PC-9 (cell line): Measurements from ENCODE around the gene DPM2. TPM values are rescaled to one million over a fixed set of nuclear protein-coding genes. Genes with fewer than 3 reads are reported as not detected.
A peak's percentile ranks its signal among the peaks of the same experiment; 100 is the strongest.

Source experiments
- BruUV-seq: library from RNA; stranded (reverse); fragments of 400-500 nt; replicated peaks from 2 replicates; lab custom pipeline; 2021; lab: Mats Ljungman, UMichigan
- CTCF ChIA-PET: fragments of 300-600 bp; sonication (Branson Sonifier 250); formaldehyde crosslinking; loops from one replicate; lab custom pipeline; 2022; ENCODE audit warnings: antibody characterized with exemption; lab: Charles Lee
- POLR2A ChIA-PET: fragments of 300-600 bp; sonication (Branson Sonifier 250); formaldehyde crosslinking; loops from one replicate; lab custom pipeline; 2022; ENCODE audit warnings: antibody characterized with exemption; ENCODE audit not compliant: unreplicated experiment; lab: Charles Lee
- DNase-seq, 2 experiments: peaks; one replicate each; pipeline versions ENCODE4 v3.0.0 to v3.0.0-alpha.2; 2015 to 2022; ENCODE audit warnings: mixed read lengths in 1 of 2
- H2AFZ ChIP-seq: fragments of 200-600 bp; sonication (generic); 2 replicates; pipeline ENCODE4 v1.8.1; 2017; ENCODE audit warnings: antibody characterized with exemption
- H3F3A ChIP-seq: fragments of 200-600 bp; sonication (generic); 2 replicates; pipeline ENCODE4 v1.8.1; 2017; ENCODE audit warnings: antibody characterized with exemption, mild to moderate bottlenecking, low read depth; ENCODE audit not compliant: insufficient read depth
- H3K27ac ChIP-seq: fragments of 200-600 bp; sonication (generic); 2 replicates; pipeline ENCODE4 v1.6.1; 2016; ENCODE audit warnings: mixed run types
- H3K27me3 ChIP-seq: fragments of 200-600 bp; sonication (generic); 2 replicates; pipeline ENCODE4 v1.6.1; 2016; ENCODE audit warnings: low read depth, mixed run types; ENCODE audit not compliant: insufficient read depth
- H3K36me3 ChIP-seq: fragments of 200-600 bp; sonication (generic); 2 replicates; pipeline ENCODE4 v1.6.1; 2016; ENCODE audit warnings: low read depth, mixed run types
- H3K4me1 ChIP-seq: fragments of 200-600 bp; sonication (generic); replicated peaks from 2 replicates; pipeline ENCODE4 v1.6.1; 2016; ENCODE audit warnings: mixed run types; ENCODE audit not compliant: insufficient read depth
- H3K4me2 ChIP-seq: fragments of 200-600 bp; sonication (generic); 2 replicates; pipeline ENCODE4 v1.6.1; 2017; ENCODE audit warnings: mixed run types
- H3K4me3 ChIP-seq: fragments of 200-600 bp; sonication (generic); 2 replicates; pipeline ENCODE4 v1.6.1; 2016; ENCODE audit warnings: mixed run types
- H3K79me2 ChIP-seq: fragments of 200-600 bp; sonication (generic); 2 replicates; pipeline ENCODE4 v1.6.1; 2017; ENCODE audit warnings: low read depth, mixed run types
- H3K9me2 ChIP-seq: fragments of 200-600 bp; sonication (generic); 2 replicates; pipeline ENCODE4 v1.8.1; 2017; ENCODE audit warnings: mild to moderate bottlenecking; ENCODE audit not compliant: insufficient read depth
- H3K9me3 ChIP-seq: fragments of 200-600 bp; sonication (generic); 2 replicates; pipeline ENCODE4 v1.8.1; 2016; ENCODE audit warnings: low read depth; ENCODE audit not compliant: insufficient read depth
- H4K20me1 ChIP-seq: fragments of 200-600 bp; sonication (generic); 2 replicates; pipeline ENCODE4 v1.8.1; 2017; ENCODE audit not compliant: insufficient read depth
- CTCF ChIP-seq: fragments of 200-600 bp; sonication (generic); conservative IDR thresholded peaks from 2 replicates; pipeline ENCODE4 v1.6.1; 2017; ENCODE audit warnings: mixed run types, antibody characterized with exemption, mild to moderate bottlenecking, moderate library complexity
- EZH2 ChIP-seq: fragments of 200-600 bp; sonication (generic); IDR thresholded peaks from 2 replicates; pipeline ENCODE4 v1.8.0; 2017; ENCODE audit warnings: antibody characterized with exemption, low read depth
- intact Hi-C: fragments of 100-400 bp; cut with micrococcal nuclease; formaldehyde crosslinking; loops from one replicate; pipeline ENCODE4 v1.10.0; 2022; ENCODE audit not compliant: unreplicated experiment
- total RNA-seq: library from RNA; stranded (reverse); gene quantifications from 2 replicates; pipeline ENCODE4 v1.2.3, GENCODE V29; 2021

DPM2 gene
- total RNA-seq, 1 experiment from 2014 or later: 79.4 TPM

- CTCF ChIA-PET: no interaction called here
- peaks cover 79% of the 10 kb centered on the region for H3K4me1 ChIP-seq
- no peak overlapping the region for H3K4me3 ChIP-seq
- H3K36me3 ChIP-seq: no peaks in the 10 kb centered on the region
- no peak for TF ChIP-seq EZH2
- no peak for TF ChIP-seq CTCF
- H3K9me3 ChIP-seq: no peaks in the 10 kb centered on the region; the same call in 1 of the 2 replicates
- no peaks in the 10 kb centered on the region for H3K27me3 ChIP-seq
- intact Hi-C loops: no loop called here
- no peak for DNase-seq
- peaks cover 23% of the 10 kb centered on the region for H4K20me1 ChIP-seq
- POLR2A ChIA-PET: no interaction called here
- 0 out of 2 replicates have a peak overlapping the region, but pooled peaks have one; percentile 82 for H3K27ac ChIP-seq
- H3K9me2 ChIP-seq: no peaks in the 10 kb centered on the region
- H3K79me2 ChIP-seq: peaks cover 94% of the 10 kb centered on the region
- peaks cover 49% of the 10 kb centered on the region for H3F3A ChIP-seq
- no peak overlapping the region for H2AFZ ChIP-seq
- BruUV-seq: no TSS peak
- no peak overlapping the region for H3K4me2 ChIP-seq
Observed at GRCh38 chr9:127959398-127959797, 21.7 kb upstream of the DPM2 start.

GRCh38 chr9:127958728-127959127 is 21.1 kb upstream of the DPM2 start:
- no peak for TF ChIP-seq EZH2
- TF ChIP-seq CTCF: no peak
- H3K27ac ChIP-seq: peak overlapping the region; percentile 82
- H3K4me3 ChIP-seq: no peak overlapping the region
- no TSS peak for BruUV-seq
- no peak overlapping the region for H3K4me2 ChIP-seq
- ChIA-PET CTCF (no interaction called here), POLR2A (no interaction called here)
- peaks cover 82% of the 10 kb centered on the region for H3K4me1 ChIP-seq
- peaks cover 29% of the 10 kb centered on the region for H4K20me1 ChIP-seq
- no peaks in the 10 kb centered on the region for H3K27me3 ChIP-seq
- H3K79me2 ChIP-seq: peaks cover 94% of the 10 kb centered on the region
- DNase-seq: no peak
- H3K9me3 ChIP-seq: no peaks in the 10 kb centered on the region; the same call in 1 of the 2 replicates
- no peak overlapping the region for H2AFZ ChIP-seq
- H3K9me2 ChIP-seq: no peaks in the 10 kb centered on the region
- peaks cover 49% of the 10 kb centered on the region for H3F3A ChIP-seq
- H3K36me3 ChIP-seq: no peaks in the 10 kb centered on the region
- intact Hi-C loops: no loop called here

GRCh38 chr9:127955294-127956015 is 17.8 kb upstream of the DPM2 start:
- peak; percentile 96 to 97 for DNase-seq
- Histone ChIP-seq H3K79me2 (peaks cover 92% of the 10 kb centered on the region), H3K9me3 (no peaks in the 10 kb centered on the region; the same call in 1 of the 2 replicates), H2AFZ (no peak overlapping the region), H3F3A (peaks cover 53% of the 10 kb centered on the region), H4K20me1 (peaks cover 48% of the 10 kb centered on the region), H3K36me3 (peaks cover 8% of the 10 kb centered on the region; the same call in 1 of the 2 replicates), H3K4me3 (peak overlapping the region; percentile 10; the same call in 1 of the 2 replicates), H3K27me3 (no peaks in the 10 kb centered on the region), H3K27ac (peak overlapping the region; percentile 82), H3K4me1 (peaks cover 59% of the 10 kb centered on the region), H3K4me2 (peak overlapping the region; percentile 67), H3K9me2 (no peaks in the 10 kb centered on the region)
- ChIA-PET CTCF (interaction anchor here (0.5 to 3.0 kb wide), 8 partner anchors 11 to 465 kb away, joined by 3 to 11 read pairs (median 5); partner anchors contain the start of genes CDK9 and CERCAM), POLR2A (interaction anchor here (0.6 to 1.3 kb wide), 5 partner anchors 22 to 123 kb away, joined by 3 to 7 read pairs (median 5); no protein-coding TSS in a partner anchor)
- BruUV-seq: no TSS peak
- TF ChIP-seq CTCF (peak; percentile 68), EZH2 (no peak)
- intact Hi-C loops: loop anchor here (1.0 to 2.0 kb wide), 5 partner anchors 13 to 80 kb away; partner anchors contain the start of gene DPM2
